Caki2 (cell line): Measurements from ENCODE around the gene TFAM. TPM values are rescaled to one million over a fixed set of nuclear protein-coding genes. Genes with fewer than 3 reads are reported as not detected.

Source experiments
- DNase-seq: peaks from one replicate; pipeline ENCODE4 v3.0.0-alpha.2; 2015; ENCODE audit warnings: low read depth
- in situ Hi-C: cut with HindIII; loops from 2 replicates; pipeline ENCODE4 v1.10.0; 2016; ENCODE audit warnings: low sequenced_read_pairs, low pct_unique_long_range_greater_than_20kb, mixed read lengths
- total RNA-seq: library from RNA; depleted of rRNA; stranded (reverse); fragments of >200 nt; shearing (Covaris generic); gene quantifications from 2 replicates; pipeline ENCODE4 v1.2.3, GENCODE V29; 2014; ENCODE audit warnings: low replicate concordance

The TFAM gene
- total RNA-seq, 1 experiment from 2014 or later: 24.2 TPM

GRCh38 chr10:58367069-58367468, 18.1 kb upstream of the TFAM start:
- no peak for DNase-seq
- in situ Hi-C loops: no loop called here

- in situ Hi-C loops: no loop called here
- DNase-seq: no peak
These were observed 13.7 kb upstream of the TFAM start for GRCh38 chr10:58371473-58371872.

DNA sequence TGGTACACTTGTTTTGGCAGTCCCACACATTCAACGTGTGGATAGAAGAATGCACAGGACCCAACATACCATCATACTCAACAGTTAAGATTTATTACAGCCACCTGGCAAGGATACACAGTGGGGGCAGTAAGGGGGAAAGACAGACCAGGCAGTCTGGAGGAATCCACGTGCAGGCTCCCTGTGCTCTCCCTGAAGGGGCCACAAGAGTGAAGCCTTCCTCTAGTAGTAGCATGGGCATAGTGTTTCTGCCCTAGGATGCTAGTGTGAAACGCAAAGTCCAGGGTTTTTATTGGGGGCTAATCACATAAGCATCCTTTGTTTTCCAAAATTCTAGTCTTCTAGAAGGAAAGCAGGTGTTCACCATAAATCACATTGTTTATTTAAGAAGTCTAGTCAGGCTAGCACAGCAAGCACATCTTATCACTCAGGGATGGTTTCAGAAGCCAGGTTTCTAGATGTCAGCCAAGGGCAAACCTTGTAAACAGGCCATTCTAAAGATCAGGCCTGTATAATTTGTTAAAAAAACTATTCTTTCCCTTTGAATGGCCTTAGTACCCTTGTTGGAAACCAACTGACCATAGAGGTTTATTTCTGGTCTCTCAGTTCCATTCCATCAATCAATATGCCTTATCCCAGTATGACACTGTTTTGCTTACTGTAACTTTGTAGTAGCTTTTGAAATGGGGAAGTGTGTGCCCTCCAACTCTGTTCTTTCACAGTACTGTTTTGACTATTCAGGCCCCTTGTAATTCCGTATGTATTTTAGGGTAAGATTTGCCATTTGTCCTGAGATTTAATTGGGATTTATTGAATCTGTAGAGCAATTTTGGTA, 12.4 kb upstream of the TFAM start:
- in situ Hi-C loops: no loop called here
- no peak for DNase-seq

- in situ Hi-C loops: no loop called here
- DNase-seq: peak; percentile 26
These were observed 11.8 kb upstream of the TFAM start for GRCh38 chr10:58373442-58373827.

GRCh38 chr10:58382489-58382995, 2.7 kb upstream of the TFAM start:
- DNase-seq: no peak
- in situ Hi-C loops: no loop called here

DNA sequence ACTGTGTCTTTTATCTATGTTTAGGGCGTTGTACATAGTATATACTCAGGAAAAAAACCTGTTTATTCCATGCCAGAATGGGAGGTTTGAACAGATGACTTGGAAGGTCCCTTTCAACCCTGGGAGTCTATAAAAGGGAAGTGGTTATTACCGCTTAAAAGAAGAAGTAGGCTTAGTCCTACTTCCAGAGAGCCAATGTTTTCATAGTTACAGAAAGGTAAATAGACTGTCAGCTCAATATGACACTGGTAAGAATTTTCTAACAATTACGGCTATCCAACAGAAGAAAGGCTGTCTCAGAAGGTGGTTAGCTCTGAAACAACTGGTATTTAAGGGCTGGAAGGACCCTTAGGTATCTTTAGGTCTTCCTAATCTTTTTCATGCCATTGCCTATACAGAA, 1.1 kb upstream of the TFAM start:
- DNase-seq: no peak
- in situ Hi-C loops: no loop called here

DNA sequence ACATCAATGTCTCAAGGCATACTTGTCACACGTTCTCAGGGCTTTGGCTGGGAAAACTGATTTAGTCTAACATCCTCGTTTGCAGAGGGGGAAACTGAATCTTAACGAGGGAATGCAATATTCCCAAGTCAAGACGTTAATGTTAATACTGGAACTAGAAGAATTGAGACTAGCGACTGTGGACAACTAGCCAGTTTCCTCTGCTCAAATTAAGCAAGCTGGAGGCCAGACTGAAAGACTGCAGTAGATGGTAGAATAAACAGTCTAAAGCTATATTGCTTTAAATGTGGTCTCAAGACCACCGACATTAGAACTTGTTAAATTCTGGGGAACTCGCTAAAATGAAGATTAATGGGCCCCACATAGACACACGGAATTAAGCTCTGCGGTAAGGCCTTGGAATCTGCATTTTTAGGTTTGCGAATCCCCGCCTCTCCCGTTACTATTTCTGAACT, 639 bp upstream of the TFAM start:
- no peak for DNase-seq
- in situ Hi-C loops: no loop called here

DNA sequence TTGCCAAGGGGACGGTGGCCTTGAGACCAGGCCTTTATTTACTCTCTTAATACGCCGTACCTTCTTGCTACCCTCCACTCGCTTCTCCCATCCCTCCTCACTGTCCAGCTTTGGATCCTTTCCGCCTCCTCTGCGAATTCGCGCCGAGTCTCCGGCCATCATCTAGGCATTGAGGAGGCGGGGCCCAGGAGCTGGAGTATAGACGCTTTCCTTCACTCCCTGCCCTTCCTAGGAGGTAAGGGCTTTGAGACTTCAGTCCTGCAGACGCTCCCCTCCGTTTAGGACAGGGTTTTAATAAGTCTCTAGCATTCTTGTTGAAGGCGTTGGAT, 538 bp downstream of the TFAM start:
- DNase-seq: no peak
- in situ Hi-C loops: no loop called here

GRCh38 chr10:58389024-58389423, 3.8 kb downstream of the TFAM start:
- in situ Hi-C loops: no loop called here
- DNase-seq: no peak

DNA sequence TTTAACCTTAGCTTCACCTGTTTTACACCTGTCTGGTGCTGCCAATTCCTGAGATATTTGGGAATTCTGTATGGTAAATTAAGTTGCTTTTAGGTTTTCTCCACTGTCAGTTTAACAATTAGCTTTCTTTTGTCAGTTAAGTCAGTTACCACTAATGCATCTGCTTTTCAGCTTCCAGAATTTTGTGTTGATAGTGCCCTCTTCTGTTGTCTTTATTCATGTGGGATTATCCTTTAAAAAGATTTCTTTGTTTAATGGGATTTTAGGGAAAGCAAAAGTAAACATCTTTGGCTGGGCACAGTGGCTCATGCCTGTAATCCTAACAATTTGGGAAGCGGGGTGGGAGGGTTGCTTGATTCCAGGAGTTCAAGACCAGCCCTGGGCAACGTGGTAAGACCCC, 8.1 kb downstream of the TFAM start:
- DNase-seq: no peak

GRCh38 chr10:58394471-58394870, 9.3 kb downstream of the TFAM start:
- in situ Hi-C loops: no loop called here
- DNase-seq: no peak

More for the DNA sequence above, 8.1 kb downstream of the TFAM start:
- in situ Hi-C loops: no loop called here

- in situ Hi-C loops: no loop called here
- DNase-seq: no peak
These were observed 10.8 kb downstream of the TFAM start for GRCh38 chr10:58396057-58396456.

GRCh38 chr10:58397830-58398229, 12.6 kb downstream of the TFAM start:
- in situ Hi-C loops: no loop called here
- DNase-seq: no peak

- no peak for DNase-seq
- in situ Hi-C loops: no loop called here
These were observed 14.2 kb downstream of the TFAM start for GRCh38 chr10:58399410-58399809.

- in situ Hi-C loops: no loop called here
- DNase-seq: peak; percentile 15
These were observed 15.4 kb downstream of the TFAM start for GRCh38 chr10:58400609-58401008.

GRCh38 chr10:58404001-58404400, 18.8 kb downstream of the TFAM start:
- DNase-seq: no peak
- in situ Hi-C loops: no loop called here

GRCh38 chr10:58409956-58410610, 24.9 kb downstream of the TFAM start:
- no peak for DNase-seq
- in situ Hi-C loops: no loop called here

- in situ Hi-C loops: no loop called here
- DNase-seq: peak; percentile 95
These were observed 27.3 kb downstream of the TFAM start for GRCh38 chr10:58412502-58412961.

DNA sequence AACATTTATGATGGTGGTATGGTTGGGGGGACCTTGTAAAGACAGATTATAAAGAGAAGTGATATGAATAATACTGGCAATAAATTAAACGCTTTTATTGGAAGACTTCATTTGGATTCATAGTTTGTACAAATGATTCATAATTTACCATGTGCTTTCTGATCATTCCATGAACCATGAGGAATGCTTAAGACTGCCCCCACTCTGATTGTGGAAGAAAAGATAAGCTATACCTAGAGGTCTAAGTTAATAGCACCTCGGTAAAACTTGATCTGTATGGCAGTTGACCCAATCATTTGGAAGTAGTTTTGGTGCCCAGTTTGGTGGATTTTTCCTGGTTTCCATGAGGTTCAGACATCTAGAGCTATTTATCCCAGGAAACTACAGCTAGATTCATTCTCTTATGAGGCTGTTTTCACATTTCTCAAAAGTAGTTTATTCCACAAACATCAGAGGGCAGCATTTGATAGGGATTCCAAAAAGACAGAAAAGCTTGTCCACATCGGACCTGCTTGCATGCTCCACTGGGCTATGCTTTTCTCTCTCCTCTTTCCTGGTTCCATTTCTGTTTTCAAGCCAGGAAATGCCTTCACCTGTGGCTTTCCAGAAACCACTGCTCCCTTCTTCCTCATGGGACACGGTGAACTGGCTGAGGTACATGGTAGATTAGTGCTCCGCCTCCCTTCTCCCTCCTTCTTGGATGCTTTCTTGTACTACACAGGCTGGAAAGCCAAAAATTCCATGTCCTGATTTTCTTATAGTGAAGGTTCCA, 29.2 kb downstream of the TFAM start:
- DNase-seq: peak; percentile 84
- in situ Hi-C loops: no loop called here
